ENCODE data around the gene RCAN2. TPM values are rescaled to one million over a fixed set of nuclear protein-coding genes. Genes with fewer than 3 reads are reported as not detected.
"Not testable (repeated sequence)": the region's sequence is repeated elsewhere in the genome, so short reads cannot be mapped to it uniquely, and the experiment has no call there.

The RCAN2 gene
- total RNA-seq, 2 donors from 2014 or later, result 96.5 to 210 TPM

DNA sequence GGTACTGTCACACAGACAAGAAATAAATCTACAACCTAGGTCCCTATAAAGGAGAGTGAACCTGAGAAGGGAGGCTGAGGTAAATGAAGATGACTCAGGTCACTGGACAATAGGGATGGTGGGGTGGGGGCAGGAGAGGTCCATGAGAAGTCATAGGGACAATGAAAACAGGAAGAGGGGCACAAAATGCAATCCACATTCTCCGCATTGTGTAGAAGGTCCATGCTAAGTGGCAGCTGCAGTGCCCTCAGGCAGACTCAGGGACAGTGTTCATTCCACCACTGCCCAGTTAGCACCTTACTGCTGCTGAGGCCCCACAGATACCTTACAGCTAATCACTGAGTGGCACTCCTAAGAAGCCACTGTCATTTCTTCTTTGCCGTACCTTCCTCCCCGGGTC, 156.8 kb downstream of the RCAN2 start:
- no peaks in the 10 kb centered on the region for H3K27me3 ChIP-seq
- no peak for DNase-seq (ENCODE audit: low spot score)
- no peaks in the 10 kb centered on the region for H3K36me3 ChIP-seq
- no peak overlapping the region for H3K4me3 ChIP-seq
- TF ChIP-seq, protein P1, sequence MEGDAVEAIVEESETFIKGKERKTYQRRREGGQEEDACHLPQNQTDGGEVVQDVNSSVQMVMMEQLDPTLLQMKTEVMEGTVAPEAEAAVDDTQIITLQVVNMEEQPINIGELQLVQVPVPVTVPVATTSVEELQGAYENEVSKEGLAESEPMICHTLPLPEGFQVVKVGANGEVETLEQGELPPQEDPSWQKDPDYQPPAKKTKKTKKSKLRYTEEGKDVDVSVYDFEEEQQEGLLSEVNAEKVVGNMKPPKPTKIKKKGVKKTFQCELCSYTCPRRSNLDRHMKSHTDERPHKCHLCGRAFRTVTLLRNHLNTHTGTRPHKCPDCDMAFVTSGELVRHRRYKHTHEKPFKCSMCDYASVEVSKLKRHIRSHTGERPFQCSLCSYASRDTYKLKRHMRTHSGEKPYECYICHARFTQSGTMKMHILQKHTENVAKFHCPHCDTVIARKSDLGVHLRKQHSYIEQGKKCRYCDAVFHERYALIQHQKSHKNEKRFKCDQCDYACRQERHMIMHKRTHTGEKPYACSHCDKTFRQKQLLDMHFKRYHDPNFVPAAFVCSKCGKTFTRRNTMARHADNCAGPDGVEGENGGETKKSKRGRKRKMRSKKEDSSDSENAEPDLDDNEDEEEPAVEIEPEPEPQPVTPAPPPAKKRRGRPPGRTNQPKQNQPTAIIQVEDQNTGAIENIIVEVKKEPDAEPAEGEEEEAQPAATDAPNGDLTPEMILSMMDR (IDR thresholded peaks at IDR 0.05), result no peak
- H3K27ac ChIP-seq, result no peak overlapping the region
- H3K4me1 ChIP-seq, result peaks cover 0 to 7% of the 10 kb centered on the region in 2 donors
- no peaks in the 10 kb centered on the region for H3K9me3 ChIP-seq

DNA sequence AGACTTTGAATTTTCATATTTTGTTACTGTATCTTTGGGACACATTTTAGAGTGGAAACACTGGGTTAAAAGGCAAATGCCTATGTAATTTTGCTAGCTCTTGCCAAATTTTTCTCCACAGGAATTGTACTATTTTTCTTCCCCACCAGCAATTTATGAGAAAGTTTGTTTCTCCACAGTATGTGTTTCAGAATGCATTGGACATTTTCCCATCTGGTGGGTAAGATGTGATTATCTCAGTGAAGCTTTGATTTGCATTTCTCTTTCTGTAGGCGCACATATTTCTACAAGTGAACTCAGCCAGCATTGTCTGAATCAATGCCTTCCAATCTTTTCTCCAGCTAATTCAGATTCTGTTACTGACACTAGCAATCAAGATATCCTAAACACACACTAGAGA, 157.8 kb downstream of the RCAN2 start:
- Histone ChIP-seq H3K27me3 (no peaks in the 10 kb centered on the region), H3K9me3 (no peaks in the 10 kb centered on the region), H3K4me1 (peaks cover 0 to 12% of the 10 kb centered on the region in 2 donors), H3K36me3 (no peaks in the 10 kb centered on the region), H3K27ac (no peak overlapping the region), H3K4me3 (no peak overlapping the region)
- no peak for DNase-seq (ENCODE audit: low spot score)
- TF ChIP-seq, protein P1 (IDR thresholded peaks at IDR 0.05), result no peak

DNA sequence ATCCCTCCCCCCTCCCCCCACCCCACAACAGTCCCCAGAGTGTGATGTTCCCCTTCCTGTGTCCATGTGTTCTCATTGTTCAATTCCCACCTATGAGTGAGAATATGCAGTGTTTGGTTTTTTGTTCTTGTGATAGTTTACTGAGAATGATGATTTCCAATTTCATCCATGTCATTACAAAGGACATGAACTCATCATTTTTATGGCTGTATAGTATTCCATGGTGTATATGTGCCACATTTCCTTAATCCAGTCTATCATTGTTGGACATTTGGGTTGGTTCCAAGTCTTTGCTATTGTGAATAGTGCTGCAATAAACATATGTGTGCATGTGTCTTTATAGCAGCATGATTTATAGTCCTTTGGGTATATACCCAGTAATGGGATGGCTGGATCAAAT, 158.8 kb downstream of the RCAN2 start:
- H3K27ac ChIP-seq; H3K36me3 ChIP-seq; H3K9me3 ChIP-seq; DNase-seq (ENCODE audit: low spot score); H3K4me3 ChIP-seq; H3K27me3 ChIP-seq: not testable (repeated sequence)
- peaks cover 0 to 12% of the 10 kb centered on the region in 2 donors for H3K4me1 ChIP-seq

DNA sequence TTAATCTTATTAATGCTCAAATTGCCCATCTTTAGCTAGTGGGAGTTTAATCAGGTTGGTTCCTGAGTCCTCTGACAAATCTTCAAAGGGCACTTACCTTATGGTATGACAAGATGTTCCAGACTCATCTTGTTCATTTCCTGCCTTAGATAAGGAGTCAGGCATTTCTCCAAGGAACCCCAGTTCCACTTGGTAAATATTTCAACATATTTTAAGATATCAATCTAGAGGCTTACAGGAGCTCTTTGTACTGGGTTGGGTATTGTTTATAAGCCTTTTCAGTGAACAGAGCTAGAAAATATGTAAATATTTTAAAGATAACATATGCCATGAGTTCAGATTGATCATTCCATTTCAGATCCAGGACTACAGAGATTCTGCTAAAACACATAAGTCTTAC, 159.8 kb downstream of the RCAN2 start:
- no peak for DNase-seq (ENCODE audit: low spot score)
- Histone ChIP-seq H3K36me3 (no peaks in the 10 kb centered on the region), H3K27me3 (no peaks in the 10 kb centered on the region), H3K27ac (no peak overlapping the region), H3K4me1 (peaks cover 0 to 12% of the 10 kb centered on the region in 2 donors), H3K9me3 (no peaks in the 10 kb centered on the region), H3K4me3 (no peak overlapping the region)
- TF ChIP-seq, protein P1 (IDR thresholded peaks at IDR 0.05), result no peak

DNA sequence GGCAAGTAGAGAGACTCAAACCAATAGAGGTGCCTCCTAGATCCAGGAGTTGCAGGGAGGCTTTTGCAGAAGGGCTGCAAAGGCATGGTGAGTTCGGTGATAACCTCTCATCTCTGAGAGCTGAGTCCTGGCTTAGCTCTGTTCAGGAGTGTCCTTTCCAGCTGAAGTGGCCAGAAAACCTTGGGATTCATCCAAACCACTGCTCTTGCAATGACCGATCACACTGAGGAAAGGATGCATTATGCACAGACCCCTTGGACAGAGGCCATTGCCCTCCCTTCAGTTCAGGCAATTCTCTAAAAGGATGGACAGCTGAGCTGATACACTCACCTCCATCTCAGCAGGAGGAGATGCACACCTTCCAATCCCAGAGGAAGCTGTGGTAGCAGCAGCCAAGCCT, 161.7 kb downstream of the RCAN2 start:
- Histone ChIP-seq H3K27me3 (no peaks in the 10 kb centered on the region), H3K4me1 (peaks cover 0 to 26% of the 10 kb centered on the region in 2 donors), H3K27ac (no peak overlapping the region), H3K4me3 (no peak overlapping the region), H3K9me3 (no peaks in the 10 kb centered on the region), H3K36me3 (no peaks in the 10 kb centered on the region)
- TF ChIP-seq, protein P1 (IDR thresholded peaks at IDR 0.05), result no peak
- no peak for DNase-seq (ENCODE audit: low spot score)

DNA sequence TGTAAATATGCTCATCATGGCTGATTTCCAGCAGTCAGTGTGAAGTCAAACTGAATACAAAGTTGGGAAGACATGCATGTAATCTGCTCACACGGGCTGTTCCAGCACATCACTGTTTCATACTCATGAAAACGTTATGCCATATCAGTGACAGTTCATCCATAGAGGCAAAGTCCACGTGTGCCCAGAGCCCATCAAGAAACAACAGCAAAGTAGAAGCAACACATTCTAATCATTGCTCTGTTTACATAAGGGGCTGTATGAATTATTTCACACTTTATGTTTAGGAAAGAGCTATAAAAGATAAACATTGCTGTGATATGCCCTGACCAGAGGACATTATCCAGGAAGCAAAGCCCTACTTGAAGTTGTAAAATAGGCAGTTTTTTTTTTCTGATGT, 163.5 kb downstream of the RCAN2 start:
- no peak for DNase-seq (ENCODE audit: low spot score)
- Histone ChIP-seq H3K27me3 (no peaks in the 10 kb centered on the region), H3K4me1 (peaks cover 0 to 42% of the 10 kb centered on the region in 2 donors), H3K36me3 (no peaks in the 10 kb centered on the region), H3K9me3 (no peaks in the 10 kb centered on the region), H3K27ac (no peak overlapping the region), H3K4me3 (no peak overlapping the region)
- TF ChIP-seq, protein P1 (IDR thresholded peaks at IDR 0.05), result no peak

Measured in right atrium auricular region (tissue), 2 donors.